Fibroblast of the conjunctiva (primary cell): Measurements from ENCODE around the gene PLXNA2.

Source experiments
- DNase-seq: peaks from one replicate; pipeline ENCODE4 v3.0.0-alpha.2; 2010; ENCODE audit warnings: low read depth

PLXNA2 gene

DNA sequence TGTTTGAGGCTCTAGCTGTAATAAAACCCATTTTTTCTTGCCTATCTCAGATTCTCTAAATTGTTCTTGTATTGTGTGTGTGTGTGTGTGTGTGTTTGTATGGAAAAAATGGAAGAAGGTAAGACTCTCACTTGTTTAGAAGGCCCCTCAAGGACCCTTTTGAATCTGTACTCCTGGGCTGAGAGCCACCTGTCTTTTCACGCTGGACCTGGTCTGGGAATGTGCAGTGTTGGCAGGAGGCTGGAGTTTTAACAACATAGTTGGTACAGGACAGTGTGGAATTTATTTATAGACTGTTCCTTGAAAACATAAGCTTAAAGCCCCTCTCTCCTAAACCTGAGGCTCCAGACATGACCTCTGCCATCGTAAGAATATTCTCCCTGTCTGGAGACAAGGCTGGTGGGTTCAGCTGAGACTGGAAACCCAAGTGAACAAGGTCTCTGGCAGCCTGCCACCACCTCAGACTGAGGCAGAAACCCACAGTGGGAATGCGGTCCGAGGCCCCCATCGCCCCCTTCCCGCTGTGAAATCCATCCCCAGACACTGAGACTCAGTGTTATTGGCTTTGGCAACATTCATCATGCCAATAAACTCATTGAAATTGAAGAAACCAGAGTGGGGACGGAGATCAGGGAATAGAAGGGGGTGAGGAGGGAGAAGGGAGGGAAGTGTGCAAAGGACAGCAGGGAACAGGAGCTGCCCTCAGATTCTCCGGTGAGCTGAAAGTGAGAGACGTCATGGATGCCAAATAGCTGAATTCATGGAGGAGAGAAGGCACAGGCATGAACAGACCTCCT is 24.6 kb upstream of the PLXNA2 start:
- DNase-seq: no peak

DNA sequence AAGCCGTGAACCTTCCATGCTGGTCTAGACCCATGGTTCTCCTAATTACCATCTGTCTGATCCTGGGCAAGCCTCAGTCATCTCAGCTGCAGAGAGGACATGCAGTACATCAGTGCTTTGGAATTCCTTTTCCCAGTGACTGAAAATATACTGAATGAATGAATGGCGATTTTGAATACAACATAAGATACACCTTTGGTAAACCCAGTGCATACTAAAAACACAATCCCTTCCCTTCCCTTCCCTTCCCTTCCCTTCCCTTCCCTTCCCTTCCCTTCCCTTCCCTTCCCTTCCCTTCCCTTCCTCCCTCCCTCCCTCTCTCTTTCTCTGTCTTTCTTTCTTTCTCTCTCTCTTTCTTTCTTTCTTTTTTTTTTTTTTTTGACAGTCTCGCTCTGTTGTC is 21.3 kb upstream of the PLXNA2 start:
- DNase-seq: no peak

DNA sequence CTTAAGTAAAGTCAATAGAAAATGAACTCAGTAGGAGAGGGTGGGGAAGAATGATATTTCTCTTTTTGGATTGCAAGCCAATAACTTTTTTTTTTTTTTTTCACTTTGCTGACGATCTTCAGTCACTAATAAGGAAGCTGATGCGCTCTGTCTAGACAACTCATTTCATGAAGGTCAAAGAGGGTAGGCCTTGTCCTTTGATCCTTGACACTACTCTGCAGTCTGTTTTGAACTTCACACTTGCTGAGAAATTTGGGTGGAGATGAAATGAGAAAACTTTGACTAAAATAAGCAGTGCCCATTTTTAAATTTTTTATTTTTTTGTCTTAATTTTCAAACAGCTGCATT is 20.9 kb upstream of the PLXNA2 start:
- DNase-seq: no peak

DNA sequence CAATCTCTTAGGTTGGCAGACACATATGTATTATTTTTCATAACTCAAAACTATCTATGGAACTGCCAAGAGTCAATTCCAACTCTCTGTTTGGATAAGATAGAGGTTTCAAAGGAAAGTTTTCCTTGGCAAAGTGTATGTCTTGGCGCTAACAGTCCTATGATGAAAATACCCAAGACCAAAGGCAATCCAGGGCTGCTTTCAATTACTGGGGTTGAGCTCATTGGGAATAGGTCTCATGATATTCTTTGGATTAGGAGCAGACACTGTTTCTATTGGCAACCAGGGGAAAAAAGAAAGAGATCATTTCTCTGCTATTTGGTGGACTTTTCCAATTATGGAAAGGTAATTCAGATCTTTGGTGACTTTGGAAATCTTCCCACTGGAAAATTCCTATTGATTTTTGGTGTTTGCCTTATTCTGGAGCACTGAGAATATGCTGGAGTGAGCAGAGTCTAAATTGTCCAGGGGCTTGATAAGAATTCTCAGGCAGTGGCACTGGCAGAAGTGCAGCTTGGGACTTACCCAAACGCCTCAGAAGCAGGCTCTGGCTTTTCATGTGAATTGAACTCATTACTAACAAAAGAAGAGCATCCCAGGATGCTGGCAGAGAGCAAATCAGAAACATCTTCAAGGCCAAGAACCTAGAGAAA is 20.4 kb upstream of the PLXNA2 start:
- peak; percentile 68 for DNase-seq

DNA sequence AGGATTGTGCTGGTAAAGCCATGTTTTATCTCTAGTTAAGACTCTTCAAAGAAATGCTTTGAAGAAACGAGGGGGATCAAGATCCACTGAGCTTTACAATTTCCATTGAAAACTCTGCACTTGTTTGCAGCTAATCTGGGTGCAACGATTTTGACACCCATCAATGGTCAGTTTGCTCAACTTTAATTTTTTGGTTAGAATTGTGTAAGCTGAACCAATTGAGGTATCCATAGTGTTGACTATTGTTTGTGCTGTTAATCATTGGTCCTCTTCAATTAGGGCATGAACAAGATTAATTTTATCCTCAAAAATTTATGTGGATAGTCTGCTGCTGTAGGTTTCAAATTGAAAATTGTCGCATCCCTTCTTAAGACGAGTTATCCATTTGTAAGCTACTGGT is 17.7 kb upstream of the PLXNA2 start:
- no peak for DNase-seq

DNA sequence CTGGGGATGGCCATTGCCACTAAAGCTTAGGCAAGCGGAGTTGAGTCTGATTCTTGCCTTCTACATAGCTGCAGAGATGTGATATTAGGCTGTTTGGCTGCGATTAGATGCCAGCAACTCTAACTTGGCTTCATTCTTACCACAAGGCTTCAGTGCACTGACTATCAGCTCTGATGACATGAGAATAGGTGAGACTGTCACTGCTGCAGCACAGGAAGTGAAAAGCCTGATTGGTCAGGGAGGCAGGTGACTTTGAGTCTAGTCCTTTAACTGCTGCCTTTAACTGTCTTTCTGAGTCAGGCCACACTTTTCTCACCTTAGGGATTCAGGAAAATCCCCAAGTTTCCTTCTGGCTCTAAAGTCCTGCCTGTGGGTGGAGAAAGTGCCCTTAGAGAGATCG is 14.1 kb upstream of the PLXNA2 start:
- no peak for DNase-seq

DNA sequence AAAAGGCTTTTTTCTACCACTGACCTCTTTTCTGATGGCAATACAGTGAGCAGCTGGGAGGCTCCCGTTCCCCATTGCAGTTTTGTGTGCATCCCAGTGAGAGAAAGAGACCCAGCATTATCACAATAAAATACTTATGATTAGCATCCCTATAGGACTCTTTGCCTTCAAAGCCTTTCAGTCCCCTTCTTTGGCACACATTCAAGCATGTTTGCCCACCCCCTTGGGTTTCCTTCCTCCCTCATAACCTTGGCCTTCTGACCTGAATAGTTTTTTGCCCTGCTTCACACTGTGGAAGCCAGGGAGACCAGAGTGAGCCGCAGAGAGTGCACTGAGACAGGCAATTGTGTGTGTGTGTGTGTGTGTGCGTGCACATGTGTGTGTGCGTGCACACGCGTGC is 13.2 kb upstream of the PLXNA2 start:
- DNase-seq: no peak

DNA sequence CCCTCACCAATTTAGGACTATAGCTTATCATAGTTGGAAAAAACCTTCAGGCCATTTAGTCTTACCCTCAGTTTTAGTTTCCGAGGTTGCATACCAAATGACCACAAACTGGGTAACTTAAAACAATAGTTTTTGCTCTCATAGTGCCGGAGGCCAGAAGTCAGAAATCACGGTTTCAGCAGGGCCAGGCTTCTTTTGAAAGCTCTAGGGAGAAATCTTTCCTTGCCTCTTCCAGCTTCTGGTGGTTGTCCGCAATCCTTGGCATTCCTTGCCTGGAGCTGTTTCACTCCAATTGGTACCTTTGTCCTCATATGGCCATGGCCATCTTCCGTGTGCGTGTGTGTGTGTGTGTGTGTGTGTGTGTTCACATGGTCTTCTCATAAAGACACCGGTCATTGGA is 12.4 kb upstream of the PLXNA2 start:
- DNase-seq: no peak

DNA sequence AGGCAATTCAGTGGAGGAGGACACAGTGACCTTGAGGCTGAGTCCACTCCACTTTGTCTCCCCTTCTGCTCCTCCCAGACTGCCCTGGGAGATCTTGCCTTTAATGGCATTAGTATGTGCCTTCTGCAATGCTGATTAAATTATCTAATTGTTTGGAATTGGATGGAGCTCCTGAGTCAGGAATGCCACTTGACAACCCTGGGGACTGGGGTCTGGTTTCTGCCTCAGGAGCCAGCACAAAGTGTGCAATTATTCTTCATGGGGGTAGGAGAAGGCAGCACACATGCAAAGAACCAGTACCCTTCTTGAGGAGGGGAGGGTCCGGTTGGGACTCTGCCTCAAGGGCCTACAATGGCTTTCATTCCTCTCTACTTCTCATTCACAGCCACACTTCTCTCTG is 11.9 kb upstream of the PLXNA2 start:
- DNase-seq: no peak

DNA sequence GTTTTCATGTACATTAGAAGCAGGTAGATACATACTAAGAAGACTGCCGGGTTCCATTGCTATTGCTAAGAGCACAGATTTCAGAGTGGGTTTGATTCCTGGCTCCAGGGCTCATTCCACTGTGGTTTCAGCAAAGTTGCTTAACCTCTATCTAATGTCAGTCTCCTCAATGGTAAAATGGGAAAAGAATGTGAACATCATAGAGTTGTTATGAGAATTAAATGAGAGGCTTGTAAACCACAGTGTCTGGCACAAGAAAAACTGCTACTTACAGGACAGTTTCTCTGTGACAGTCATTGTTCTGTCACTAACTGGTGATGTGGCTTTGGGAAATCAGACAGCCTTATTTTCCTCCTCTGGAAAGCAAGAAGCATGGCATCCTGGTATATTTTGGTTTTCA is 10.7 kb upstream of the PLXNA2 start:
- no peak for DNase-seq

DNA sequence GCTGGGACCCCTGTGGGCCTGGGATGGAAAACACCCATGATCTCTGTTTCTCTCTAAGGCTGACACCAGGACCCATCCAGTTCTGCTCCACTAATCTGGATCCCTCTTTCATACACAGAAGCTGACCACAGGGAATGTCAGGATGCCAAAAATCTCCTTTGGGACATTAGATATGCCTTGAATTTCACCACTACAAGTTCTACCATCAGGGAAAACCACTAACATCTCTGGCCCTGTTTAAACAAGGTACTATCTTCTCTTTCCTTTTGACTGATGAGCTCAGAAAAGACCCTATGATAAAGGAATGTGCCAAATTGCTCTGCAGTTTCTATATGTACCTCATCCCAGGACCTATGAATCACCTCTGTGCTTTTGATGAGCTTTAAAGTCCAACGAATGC is 10.2 kb upstream of the PLXNA2 start:
- no peak for DNase-seq

DNA sequence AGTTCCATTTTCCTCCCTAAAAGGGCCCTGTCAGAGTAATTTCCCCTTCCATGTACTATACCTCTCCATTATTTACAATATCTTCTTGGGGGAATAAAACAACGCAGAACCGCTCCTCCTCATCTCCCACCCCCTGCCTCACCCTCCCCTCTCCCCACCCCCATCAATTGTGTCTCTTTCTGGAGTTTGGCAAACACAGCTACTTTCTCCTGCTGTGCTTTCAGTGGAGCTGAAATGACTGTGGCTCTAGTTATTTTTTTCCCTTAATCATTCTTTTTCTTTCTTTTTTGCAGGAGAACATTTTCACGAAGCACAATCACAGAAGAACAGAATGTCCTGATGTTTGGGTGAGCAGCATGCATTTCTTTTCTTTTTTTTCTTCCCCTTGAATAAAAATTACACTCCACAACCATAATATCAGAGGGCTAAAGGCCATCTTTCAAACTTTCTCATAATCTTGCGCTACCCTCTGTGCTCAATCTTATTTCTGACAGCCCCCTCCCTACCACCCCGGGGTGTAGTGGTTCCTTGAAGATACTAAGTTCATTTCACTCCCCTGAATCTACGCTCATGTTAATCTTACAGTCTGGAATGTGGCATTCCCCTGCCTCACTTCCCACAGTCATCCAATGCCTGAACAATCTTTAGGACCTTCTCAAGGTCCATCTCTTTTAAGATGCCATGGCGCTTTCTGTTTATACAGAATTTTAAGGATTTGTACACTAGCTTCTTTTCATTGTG is 8.8 kb upstream of the PLXNA2 start:
- no peak for DNase-seq

DNA sequence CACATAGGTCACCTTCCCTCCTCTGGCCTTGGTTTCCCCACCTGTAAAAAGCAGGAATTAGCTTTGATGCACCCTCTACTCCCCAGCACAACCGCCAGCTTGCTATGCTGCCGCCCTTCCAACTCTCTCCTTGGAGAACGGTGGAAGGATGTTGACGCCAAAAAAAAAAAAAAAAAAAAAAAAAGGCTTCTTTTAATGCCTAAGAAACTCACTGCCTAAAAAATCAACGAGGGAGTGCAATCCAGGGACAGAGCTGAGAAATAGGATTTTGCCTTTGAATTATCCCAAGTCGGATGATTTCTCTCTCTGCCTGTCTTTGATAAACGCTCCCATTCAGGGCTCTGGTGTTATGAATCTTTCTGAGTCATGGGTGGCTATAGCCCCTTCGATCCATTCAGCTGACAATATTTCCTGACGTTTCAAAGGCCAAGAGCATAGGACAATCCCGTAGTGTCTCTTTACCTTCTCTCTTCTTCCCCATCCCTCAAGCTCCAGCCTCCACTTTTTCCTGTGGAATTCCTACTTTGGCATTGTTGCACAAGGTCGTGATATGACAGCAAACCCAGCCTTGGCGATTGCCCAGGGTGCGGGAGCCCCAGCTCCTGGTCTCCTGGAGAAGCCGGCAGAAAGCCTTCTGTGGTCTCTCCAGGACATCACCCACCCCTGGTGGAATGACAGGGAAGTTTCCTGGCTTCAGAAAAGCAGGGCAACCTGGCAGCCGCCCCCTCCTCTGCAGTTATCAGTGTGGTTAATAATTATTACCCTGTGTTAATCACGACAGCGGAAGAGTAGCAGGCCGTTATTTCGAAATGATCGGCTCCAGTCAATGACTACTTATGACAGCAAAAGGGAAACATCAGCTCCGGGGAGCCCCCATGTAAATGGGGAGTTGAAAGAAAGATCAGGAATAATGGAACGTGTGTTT is 8.0 kb upstream of the PLXNA2 start:
- no peak for DNase-seq

DNA sequence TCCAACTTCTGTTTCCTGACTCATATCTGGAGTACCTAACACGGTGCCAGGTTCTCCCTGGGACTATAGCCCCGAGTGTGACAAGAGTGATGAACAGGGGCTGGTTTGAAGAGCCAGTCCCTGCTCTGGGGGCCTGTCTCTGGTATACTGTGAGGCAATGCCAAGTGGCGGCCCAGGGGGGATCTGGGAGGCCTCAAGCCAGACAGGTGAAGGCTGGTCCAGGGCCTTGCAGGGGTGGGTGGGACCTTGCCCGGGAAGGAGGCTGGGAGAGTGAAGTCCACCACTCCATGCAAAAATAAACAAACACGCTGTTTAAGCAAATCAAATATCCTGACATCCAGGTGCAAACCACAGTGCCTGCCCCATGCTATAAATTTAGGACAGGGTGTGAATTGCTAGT is 6.8 kb upstream of the PLXNA2 start:
- DNase-seq: no peak

DNA sequence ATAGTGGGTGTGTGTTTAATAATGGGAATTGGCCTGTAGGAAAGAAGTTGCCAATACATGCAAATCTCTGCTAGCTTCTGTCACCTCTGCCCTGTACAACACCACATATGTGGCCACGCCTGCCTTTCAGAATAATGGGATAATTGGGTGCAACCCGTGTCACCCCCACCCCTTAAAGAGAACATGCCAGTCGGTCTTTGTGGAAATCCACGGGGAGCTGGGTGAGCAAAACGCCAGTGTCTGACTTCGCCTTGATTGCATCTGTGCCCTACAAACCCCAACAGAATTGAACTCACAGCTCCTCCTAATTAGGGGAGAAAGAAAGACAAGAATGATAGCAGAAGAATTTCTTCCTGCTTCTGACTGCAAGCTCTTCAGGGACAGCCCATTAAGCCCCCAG is 6.4 kb upstream of the PLXNA2 start:
- DNase-seq: no peak

DNA sequence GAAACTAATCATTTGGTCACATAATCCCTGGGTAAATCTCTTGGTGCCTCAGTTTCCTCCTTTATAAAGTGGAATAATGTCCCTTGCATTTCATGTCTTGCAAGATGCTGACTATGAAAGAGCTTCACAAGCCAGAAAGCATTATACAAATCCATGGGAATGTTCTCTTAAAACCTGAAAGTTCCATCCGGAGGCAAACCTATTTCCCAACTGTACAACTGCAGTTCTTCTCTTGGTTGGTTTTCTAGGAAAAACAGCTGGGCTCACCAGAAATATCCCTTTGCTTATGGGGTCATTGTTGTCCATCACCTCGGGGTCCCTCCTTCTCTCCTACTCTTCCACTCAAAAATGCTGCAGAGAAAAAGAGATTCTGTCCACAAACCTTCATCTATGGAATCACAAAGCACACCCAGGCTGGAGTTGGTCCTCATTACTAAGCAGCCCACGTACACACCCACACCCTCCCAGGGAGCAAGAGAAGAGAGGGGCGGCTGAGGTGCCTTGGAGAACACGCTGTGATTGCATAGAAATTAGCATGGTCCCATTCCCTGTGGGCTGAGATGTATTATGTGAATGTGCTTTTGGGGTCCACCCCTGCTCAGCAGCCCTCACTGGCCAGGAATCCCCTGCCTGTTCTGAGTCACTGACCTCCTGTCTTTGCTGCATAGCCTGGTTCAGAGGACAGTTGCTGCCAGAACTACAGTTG is 5.0 kb upstream of the PLXNA2 start:
- no peak for DNase-seq

DNA sequence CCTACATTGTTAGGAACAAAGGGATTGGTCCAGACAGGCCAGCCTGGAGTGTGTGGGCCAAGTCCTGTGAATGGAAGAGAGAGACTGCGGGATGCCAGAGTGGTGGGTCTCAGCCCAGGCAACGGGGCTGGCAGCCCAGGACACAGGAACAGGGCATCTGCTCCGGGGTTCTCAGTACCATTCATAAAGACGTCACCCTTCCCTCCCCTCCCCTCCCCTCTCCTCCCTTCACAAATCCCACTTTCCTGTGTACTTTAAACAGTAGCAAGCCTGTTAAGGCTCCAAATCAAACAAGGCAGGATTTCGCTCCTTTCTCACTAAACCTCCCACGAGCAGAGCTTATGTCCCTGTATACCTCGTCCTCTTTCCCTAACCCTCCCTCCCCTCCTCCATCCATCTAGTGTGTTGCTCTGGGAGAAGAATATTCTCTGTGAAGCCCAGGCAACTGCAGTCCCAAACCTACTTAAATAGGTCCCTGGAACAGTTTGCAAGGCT is 4.2 kb upstream of the PLXNA2 start:
- no peak for DNase-seq

DNA sequence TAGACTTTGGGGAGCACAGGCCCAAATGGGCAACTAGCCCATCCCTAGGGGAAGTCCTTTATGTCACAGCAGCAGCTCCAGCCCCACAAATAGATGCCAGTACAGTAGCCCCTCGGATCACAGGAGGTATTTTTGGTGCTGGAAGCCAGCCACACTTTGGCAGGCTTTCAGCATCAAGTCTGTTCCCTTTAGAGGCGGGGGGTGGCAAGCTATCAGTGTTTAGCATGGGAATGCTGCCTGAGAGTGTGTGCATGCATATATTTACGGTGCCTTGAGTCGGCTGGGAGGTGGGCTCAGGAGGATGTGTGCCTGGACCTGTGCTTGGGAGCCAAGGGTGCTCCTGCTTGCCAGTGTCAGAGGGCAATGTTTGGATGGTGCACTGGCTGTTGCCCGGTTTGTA is 3.5 kb upstream of the PLXNA2 start:
- no peak for DNase-seq

DNA sequence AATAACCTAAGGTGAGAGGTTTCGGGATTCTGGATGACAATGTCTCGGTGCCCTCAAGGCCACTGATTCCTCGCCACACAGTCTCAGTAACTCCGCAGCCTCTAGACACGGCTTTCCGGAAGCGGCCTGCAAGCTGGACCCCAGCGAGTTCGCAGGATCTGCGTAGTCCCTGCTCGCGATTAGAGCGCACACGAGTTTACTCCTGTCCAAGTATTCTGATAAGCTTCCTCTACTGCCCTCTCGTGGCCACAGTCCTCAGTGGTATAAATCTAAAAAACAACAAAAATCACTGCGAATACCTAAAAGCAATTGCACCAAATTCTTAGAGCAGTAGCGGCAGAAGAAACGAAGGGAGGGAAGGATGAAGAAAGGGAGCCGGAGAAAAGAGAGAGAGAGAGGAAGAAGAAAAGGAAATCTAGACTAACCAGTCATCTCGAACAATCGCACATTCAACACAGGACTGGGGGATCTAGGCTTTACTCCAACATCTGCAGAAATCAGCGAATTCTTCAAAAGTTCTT is 1.1 kb upstream of the PLXNA2 start:
- peak; percentile 88 for DNase-seq

DNA sequence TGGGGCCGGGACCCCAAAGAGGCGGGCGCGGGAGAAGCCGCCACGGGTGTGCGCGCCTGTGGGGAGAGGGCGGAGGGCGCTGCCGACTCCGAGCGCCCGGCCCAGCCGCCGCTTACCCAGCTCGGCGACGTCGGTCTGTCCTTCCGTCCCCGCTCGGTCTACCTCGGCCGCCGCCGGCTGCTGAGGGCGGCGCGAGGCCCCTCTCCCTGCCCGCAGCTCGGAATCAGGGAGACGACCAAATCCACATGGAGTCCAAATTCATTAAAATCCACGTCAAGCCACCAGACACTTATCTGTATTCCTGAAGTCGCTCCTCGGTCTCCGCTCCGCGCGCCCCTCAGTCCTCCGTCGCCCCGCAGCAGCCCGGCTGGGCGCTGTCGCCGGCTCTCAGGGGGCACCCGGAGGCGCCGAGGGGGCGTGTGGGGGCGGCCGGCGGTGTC is 637 bp downstream of the PLXNA2 start:
- no peak for DNase-seq

DNA sequence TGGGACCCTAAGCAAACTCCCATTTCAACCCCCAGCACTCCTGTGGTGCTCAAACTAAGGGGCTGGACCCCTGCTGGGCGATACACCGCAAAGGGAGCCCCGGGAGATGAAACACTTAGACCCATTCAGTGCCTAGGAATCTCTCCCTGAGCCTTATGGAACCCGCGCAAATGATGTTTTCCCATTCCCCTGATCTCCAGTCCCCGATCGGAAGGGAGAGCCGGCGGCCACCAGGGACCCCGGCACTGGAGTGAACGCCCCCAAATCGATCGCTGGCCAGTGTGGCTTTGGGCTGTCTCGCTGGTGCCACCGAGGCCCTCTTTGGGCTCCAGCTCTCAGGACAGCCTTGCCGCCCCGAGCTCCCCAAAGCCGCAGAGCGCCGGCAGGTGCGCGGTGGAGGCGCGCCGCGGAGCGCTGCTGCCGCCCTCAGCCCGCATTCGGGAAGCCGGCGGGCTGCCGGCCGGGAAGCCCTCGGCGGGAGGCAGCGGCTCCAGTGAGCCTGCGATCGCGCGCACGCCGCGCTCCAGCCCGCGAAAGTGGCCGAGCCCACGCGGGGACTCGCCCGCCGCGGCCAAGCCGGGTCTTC is 1.1 kb downstream of the PLXNA2 start:
- DNase-seq: no peak
